HG03457 (cell line): Measurements from ENCODE around the gene COQ3.
A peak's percentile ranks its signal among the peaks of the same experiment; 100 is the strongest.

Source experiments
- ATAC-seq: cut with Tn5 transposase; IDR thresholded peaks from one replicate; pipeline ENCODE4 v1.9.1; 2021; ENCODE audit warnings: moderate number of reproducible peaks; ENCODE audit not compliant: unreplicated experiment

The COQ3 gene

DNA sequence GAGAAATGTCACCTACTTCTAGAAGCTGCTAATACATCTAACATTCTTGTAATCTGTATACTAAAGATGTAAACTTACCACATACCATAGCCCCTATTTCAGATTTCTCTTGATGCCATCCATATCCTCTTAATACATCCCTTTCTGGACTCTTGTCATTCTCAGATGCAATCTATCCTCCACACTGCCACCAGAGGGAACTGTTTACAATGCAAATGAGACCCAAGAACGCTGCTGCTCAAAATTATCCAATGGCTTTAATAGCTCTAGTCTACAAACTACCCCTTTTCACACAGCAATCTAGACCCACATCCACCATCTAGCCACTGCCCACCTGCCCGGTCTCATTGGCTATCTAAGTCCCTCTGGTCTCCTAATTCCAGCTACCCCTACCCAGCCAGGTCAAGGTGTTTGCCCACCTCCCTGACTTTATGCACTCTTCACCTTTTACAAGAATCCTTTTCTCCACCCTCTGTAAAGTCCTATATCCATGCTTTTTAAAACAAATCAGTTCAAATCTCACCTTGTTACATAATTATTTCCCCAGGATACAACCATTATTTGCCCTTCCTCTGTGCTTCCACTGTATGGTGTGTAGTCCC is 59.4 kb downstream of the COQ3 start:
- ATAC-seq, result no peak

DNA sequence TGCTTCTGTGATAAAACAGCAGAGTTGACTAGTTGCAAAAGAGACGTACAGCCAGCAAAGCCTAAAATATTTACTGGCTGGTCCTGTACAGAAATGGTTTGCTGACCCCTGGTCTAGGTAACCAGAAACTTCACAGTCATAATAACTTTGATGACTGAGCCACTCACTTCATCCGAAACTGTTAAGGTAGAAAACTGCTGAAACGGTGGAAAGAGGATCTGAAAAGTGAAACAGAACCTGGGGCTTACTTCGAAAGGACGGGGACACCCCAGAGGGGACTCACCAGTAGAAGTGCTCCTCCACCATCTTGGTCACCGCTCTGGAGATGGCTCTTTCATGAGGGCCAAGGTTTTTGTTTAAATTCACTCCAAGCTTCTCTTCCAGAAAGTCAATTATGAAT is 60.9 kb downstream of the COQ3 start:
- ATAC-seq, result peak; percentile 91

DNA sequence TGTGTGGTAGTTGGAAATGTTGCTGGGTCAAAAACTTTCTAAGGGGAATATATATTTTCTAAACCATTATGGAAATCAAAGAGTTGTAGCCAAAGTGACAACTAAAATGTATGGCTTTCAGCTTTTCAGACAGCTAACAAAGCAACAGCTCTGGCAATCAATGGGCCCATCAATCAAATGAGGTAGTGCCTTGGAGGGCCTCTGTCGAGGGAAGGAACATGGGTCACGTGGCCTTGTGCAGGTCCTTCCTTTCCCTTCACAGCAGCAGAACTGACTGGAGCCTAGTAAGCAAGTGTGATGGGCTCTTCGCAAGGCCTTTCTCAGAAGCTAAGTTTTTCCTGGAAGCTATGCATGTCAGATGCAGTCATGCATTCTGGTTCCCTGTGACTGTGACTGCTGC is 62.5 kb downstream of the COQ3 start:
- no peak for ATAC-seq

DNA sequence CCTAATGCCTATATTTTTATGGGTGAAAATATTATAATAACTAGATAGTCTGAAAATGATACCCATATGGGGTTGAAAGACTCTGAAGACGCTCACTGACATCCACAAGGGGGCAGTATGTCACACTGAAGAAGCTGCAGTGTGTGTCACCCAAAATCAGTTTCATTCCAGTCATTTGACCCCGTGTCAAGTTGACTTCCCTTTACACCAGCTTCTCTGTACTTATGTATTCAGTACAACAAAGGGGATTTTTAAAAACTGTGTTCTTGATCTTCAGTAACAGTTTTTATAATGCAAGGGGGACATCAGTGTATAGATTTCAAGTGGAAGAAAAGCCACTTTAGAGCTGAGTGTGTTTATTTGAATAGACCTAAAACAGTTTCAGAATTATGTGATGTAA is 63.8 kb downstream of the COQ3 start:
- peak; percentile 67 for ATAC-seq

DNA sequence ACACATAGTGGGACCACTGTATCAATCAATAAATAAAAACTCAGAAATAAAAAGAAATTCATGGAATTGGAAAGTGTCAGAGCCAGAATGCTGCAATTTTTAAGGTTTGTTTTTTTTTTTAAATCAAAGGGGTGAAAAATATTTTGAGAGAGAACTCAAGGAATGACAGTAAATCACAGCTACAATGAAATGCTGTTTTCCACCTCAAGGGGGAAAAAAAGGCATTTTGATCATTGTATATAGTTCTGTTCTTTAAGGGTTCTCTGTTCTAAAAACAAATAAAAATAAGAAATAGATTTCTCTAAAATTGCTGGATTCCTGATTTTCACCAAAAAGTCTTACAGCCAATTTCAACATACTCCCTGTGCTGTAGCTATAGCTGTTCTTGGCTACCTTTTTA is 69.0 kb downstream of the COQ3 start:
- no peak for ATAC-seq
